Stimulated activated CD8-positive, alpha-beta memory T cell treated with anti-CD3 and anti-CD28 coated beads, Interleukin-15, amount 100 ng/mL, for 48 hours (primary cell): ENCODE measurements around the gene SMAP1.

Experiments used
- DNase-seq, 2 donors: peaks; one replicate each; pipeline ENCODE4 v3.0.0-alpha.2; 2020; ENCODE audit warnings: low read depth in 2 of 2

Gene SMAP1

DNA sequence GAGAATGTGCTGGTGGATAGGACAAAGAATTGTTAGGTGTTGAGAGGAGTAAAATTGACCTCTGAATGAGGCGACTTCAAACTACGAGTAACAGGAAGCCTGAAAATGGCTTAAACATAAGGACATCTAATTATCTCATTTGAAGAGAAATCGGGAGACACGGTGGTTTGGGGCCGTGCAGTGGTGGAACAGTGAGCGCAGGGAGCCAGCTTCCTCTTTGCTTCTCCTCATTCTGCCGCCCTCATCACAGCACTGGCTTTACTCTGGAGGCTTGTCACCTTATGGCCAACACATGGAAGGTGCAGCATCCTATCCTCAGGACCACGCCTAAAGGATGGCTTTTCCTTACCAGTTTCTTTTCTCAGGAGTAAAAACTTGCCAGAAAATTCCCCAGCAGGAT lies 174.9 kb downstream of the SMAP1 start:
- no peak for DNase-seq

- DNase-seq, result no peak
These were observed 175.7 kb downstream of the SMAP1 start for GRCh38 chr6:70843328-70843918.

DNA sequence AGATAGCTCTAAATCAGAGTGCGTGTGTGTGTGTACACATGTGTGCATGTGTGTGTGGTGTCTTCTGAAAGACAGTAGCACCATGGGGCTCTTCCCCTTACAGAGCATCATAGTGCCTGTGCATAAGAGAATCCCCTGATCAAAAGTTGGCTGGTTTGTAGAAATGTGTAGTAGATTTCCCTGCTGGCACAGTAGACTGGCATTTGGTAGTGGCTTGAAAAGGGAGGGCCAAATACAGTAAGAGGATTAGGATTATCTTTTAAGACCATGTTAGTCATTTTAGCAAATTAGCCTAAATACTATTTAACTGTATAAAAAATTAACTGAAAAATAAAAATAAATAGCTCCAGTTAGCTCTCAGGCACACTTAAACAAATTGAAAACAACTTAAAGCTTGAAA lies 176.6 kb downstream of the SMAP1 start:
- no peak for DNase-seq

GRCh38 chr6:70846207-70846835 lies 178.6 kb downstream of the SMAP1 start:
- no peak for DNase-seq

DNA sequence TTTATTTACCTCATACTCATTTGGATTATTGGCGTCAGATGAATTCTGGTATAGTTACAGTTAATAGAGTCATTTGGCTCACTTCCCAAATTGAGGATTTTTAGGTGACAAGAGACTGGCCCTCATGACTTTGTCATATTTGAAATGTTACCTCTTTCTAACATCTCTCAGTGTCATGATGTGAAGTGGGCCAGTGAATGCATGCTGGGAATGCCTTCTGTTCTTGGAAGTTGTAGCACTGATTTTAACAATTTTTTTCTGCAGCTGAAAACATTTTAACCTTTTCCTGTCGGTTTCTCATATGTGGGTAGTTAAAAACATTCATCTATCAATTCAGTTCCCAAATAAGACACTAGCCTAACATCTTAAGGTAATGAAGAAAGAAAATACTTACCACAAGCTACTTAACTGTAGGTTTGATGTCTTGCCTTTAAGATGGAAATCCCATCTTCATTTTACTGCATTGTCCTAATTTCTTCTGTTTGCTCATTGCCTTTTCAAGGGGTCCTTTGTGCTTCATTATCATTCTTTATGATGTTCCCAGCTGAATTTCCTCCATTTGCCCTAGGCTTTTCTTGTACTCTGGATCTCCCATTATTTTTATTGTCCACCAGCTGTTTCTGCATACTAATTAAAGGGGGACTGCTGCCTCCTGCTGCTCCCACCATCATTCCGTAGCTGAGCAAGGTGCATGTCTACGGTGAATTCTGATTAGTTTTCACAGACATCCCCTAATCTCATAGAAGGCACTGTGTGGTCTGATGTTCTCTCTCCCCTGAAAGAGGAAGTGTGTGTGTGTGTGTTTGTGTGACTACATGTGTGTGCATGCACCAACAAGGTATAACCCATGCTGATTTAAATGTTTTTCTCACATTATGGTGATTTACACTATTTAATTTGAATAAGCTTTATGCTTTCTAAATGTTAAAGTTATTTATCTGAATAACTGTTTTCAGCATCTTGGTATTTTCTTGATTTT lies 179.7 kb downstream of the SMAP1 start:
- no peak for DNase-seq

DNA sequence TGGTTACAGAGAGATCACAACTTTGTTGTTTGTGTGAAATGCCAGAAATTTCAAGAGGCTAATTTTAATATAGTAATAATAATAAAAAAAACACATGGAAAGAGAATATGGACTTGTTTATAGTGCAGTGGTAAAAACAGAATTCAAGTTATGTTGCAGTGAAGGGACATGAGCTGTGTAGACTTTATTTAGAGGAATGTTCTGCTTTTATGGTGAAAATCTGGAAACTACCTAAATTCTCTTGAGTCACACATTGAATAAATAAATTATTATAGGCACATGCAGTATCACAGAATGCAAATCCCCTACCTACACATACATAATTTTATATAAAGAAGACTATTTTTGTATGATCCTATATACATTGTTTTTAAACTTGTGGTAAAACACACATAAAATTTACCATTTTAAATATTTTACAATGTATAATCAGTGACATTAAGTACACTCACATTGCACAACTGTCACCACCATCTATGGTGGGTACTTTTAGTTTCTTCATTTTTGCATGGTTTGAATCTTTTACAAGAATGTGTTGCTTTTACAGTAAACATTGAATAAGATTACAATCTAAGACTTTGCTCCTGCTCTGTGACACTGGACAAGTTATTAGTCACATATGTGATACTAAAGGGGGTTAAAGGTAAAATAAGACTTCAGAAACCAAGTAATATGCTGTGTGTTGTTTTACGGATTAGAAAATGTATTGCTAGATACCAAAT lies 181.8 kb downstream of the SMAP1 start:
- DNase-seq, result no peak

GRCh38 chr6:70852667-70853246 lies 185.1 kb downstream of the SMAP1 start:
- no peak for DNase-seq

DNA sequence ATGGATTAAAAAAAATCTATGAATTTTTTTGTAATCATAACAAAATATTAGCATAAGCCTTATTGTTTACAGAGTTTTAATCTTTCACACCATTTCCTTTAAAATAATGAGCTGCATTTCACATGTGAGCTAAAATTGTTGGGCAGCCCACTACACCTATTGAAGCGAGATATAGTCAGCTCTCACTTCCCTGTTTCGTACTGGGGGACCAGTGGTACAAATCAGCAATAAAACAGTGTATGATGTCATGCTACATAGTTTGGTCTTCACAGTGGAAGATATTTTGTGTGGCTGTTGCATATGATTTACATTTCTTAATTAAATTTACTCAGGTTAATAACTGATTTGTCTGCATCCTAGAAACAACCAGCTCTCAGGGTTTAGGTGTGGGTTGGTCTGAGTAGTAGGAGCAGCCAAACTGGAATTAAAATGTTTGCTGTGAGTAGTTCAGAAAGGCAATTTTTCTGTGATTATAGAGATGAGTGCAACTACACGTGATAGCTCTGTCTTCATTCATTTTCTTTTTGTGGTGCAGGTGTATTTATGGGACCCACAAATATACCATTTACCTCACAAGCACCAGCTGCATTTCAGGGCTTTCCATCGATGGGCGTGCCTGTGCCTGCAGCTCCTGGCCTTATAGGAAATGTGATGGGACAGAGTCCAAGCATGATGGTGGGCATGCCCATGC lies 189.8 kb downstream of the SMAP1 start:
- DNase-seq, result no peak

GRCh38 chr6:70860045-70860444 lies 192.4 kb downstream of the SMAP1 start:
- no peak for DNase-seq

DNA sequence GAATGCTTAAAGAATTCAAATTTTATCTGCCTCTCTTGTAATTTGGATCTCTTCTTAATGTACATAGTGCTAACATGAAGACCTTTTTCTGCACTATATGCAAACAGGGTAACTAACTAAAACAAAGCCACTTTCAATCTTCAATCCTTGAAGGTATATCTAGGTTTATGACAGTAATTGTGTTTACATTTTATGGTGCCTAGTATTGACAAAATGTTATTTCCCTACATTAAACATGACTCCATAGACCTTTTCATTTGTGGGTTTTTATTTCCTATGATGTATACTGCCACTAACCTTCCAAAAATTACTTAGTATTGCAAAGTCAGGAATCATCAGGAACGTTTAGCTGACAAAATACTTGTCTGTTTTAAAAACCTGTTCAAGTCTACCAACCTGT lies 193.2 kb downstream of the SMAP1 start:
- DNase-seq, result no peak

GRCh38 chr6:70863343-70863742 lies 195.7 kb downstream of the SMAP1 start:
- DNase-seq, result no peak

DNA sequence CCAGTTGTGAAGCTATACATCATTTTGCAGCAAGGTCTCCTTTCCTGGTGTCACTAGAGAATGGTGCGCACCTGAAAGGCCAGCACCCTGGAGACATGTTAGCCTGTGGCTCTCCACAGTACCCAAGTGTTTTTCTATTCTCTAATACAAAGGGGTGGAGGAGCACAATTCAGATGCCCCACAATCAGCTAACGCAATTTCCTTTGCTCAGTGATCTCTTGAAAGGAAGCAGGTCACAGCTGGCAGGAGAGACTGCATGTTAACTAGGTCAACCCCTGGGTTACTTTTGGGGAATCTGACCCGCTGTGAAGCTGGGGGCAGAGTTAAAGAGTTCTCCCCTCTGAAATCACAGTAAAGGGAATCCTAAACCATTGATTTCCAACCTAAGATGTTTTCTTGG lies 196.7 kb downstream of the SMAP1 start:
- no peak for DNase-seq

DNA sequence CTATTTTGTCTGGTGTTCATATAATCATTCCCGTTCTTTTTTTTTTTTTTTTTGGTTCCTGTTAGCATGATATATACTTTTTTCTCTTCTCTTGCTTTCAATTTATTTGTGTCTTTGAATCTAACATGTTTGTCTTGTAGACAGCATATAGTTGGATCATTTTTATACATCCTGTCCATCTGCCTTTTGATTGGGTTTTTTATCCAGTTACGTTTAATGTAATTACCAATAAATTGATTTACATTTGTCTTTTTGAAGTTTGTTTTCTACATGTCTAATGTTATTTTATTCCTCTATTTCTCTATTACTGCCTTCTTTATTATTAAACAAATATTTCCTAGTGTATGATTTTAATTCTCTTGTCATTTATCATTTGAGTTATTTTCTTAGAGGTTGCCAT lies 204.8 kb downstream of the SMAP1 start:
- no peak for DNase-seq

DNA sequence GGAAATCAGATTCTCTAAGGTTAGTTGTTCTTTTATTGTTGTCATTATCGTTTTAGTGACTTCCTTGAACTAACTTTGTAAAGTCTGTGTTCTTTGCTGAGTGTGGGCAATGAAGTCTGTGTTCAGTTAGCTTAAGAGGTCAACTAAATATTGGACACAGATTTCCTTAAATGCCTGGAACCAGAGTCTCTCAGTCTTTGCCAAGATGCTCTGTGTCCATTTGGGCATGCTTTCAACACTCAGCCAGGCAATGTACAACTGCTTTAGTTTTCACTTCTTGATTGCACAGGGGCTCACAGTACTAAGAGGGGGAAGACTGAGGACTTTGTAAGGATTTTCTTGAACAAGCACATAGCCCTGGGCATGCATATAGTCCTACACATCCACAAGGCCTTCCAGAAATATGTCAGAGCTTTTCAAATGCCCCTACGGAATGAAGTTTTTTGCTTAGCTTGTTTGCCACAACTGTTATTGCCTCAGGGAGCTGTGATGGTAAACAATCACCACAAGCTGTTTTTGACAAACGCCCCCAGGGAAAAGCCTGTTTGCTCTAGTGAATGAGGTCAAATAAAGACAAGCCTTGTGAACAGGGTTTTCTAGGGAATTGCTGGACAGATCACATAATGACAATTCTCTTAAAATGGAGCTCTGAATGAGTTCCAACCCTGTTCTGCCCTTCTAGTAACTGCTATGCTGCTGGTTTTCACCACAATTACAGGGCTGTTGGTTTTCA lies 206.7 kb downstream of the SMAP1 start:
- no peak for DNase-seq

GRCh38 chr6:70879496-70879895 lies 211.8 kb downstream of the SMAP1 start:
- no peak for DNase-seq

DNA sequence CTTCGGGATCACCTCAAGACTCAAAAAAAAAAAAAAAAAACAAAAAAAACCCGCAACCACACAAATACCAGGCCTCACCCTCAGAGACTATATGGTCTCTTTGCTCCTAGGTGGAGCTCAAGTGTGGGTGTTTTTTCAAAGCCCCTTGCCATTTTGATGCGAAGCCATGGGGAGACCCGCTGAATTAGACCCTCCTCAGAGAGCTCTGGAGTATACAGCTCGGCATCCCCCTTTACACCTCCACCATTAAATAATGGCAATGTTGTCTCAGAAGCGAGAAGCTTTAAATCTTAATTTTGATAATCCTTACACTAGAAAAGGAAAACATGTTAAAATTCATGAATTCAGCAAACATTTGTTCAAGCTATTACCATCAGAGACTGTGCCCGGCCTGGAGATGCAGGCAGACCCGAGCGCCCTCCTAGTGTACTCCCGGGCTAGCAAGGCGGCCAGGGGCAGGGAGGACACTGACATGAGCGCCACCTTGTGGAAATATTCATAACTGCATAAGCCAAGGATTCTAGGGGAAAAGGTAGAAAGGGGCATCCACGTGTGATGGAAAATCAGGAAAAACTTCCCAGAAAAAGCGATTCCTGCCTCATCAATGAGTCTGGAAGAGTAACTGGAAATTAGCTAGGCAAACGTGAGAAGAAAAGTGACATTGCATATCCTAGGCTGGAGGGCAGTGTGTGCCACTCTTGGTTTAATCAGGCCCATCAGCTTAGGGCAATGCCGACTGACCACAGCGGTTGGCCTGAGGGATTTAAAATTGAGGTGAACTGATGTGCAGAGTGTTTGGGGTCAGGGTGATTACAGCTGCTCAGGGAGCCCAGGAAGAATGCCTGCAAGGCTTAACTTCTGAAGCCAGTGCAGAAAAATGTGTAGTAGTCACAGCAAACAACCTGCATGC lies 216.6 kb downstream of the SMAP1 start:
- DNase-seq, result peak; percentile 17 to 23

DNA sequence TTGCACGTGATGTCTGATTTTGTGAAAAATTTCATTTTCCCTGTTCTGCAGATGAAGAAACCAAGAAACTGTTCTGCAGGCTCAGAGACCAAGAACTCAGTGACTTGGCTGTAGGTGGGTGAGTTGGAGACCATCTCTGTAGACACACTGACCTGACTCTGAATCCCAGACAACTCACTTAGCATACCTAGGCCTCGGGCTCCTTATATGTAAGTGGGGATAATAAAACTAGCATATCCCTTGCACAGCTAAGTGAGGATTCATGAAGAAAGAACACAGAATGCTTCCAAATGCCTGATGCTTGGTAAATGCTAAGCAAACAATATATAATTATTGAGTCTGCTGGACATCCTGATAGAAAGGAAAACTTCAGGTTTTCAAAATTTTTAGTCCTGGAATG lies 218.4 kb downstream of the SMAP1 start:
- DNase-seq, result no peak

- DNase-seq, result no peak
These were observed 219.0 kb downstream of the SMAP1 start for GRCh38 chr6:70886661-70887060.

DNA sequence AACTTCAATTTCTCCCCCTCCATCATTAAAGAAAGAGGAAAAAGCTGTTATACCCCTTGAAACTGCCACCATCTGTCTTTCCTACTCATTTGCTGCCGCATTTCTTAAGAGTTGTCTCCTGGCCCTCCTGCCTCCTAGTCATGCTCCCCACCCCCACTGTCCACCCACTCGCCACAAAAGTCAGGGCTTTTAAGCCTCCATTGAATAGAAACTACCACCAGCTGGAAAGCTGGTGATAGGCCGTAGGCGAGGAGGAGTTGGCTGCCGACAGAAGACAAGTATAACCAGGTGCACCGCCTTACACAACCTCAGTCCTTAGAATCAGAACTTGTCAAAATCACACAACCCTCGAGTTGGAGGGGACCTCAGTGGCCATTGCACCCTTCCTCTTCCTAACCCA lies 221.6 kb downstream of the SMAP1 start:
- DNase-seq, result no peak
